OCI-LY3 (cell line): ENCODE data around the gene ZNF624.

Experiments
- CTCF ChIP-seq: fragments of 200-600, 300-600 bp; sonication (generic); IDR thresholded peaks from 2 replicates; pipeline ENCODE4 v1.5.1; 2014; ENCODE audit warnings: antibody characterized with exemption, low read length, low read depth
- EZH2phosphoT487 ChIP-seq: fragments of 200-600 bp; shearing (Covaris generic); IDR thresholded peaks from 2 replicates; pipeline ENCODE4 v1.6.1; 2018; ENCODE audit warnings: antibody characterized with exemption, mixed run types, low read depth

GRCh38 chr17:16585796-16586195 lies 67.9 kb downstream of the ZNF624 start:
- TF ChIP-seq CTCF (no peak), EZH2phosphoT487 (no peak)
